Forelimb muscle (tissue), 1 donor: ENCODE results near the gene SPTAN1. TPM values are rescaled to one million over a fixed set of nuclear protein-coding genes. Genes with fewer than 3 reads are reported as not detected.
"Not testable (repeated sequence)": the region's sequence is repeated elsewhere in the genome, so short reads cannot be mapped to it uniquely, and the experiment has no call there.

ENCODE experiments used
- DNase-seq: peaks from one replicate; pipeline ENCODE4 v3.0.0-alpha.2; 2013; ENCODE audit warnings: low read depth
- polyA plus RNA-seq: library from polyadenylated mRNA; unstranded; fragments of 120-200 nt; gene quantifications from one replicate; pipeline ENCODE4 v1.2.1, GENCODE V29; 2013; ENCODE audit not compliant: insufficient read length

The SPTAN1 gene
- polyA plus RNA-seq, 1 donor, result 247 TPM

GRCh38 chr9:128657796-128658195 is 105.4 kb downstream of the SPTAN1 start:
- no peak for DNase-seq

GRCh38 chr9:128666481-128666941 is 114.1 kb downstream of the SPTAN1 start:
- DNase-seq, result not testable (repeated sequence)

GRCh38 chr9:128669786-128670185 is 117.4 kb downstream of the SPTAN1 start:
- no peak for DNase-seq

GRCh38 chr9:128675382-128675781 is 123.0 kb downstream of the SPTAN1 start:
- no peak for DNase-seq

GRCh38 chr9:128677794-128678193 is 125.4 kb downstream of the SPTAN1 start:
- DNase-seq, result no peak

Other genes starting within 250 kb of the SPTAN1 start
- 22.0 TPM for gene TRUB2, start 230.1 kb upstream of the SPTAN1 start, polyA plus RNA-seq
- gene COQ4, start 229.7 kb upstream of the SPTAN1 start, polyA plus RNA-seq, result 31.6 TPM
- 11.9 TPM for gene SLC27A4, start 212.1 kb upstream of the SPTAN1 start, polyA plus RNA-seq
- 60.7 TPM for gene URM1, start 181.2 kb upstream of the SPTAN1 start, polyA plus RNA-seq
- gene CERCAM, start 131.7 kb upstream of the SPTAN1 start, polyA plus RNA-seq, result 103 TPM
- gene ODF2, start 96.6 kb upstream of the SPTAN1 start, polyA plus RNA-seq, result 25.0 TPM
- 20.1 TPM for gene GLE1, start 47.9 kb upstream of the SPTAN1 start, polyA plus RNA-seq
- 42.1 TPM for gene DYNC2I2, start 104.3 kb downstream of the SPTAN1 start, polyA plus RNA-seq
- 294 TPM for gene SET, start 136.6 kb downstream of the SPTAN1 start, polyA plus RNA-seq
- gene PKN3, start 149.9 kb downstream of the SPTAN1 start, polyA plus RNA-seq, result 8.9 TPM
- 6.0 TPM for gene ZDHHC12, start 171.5 kb downstream of the SPTAN1 start, polyA plus RNA-seq
- 35.6 TPM for gene ZER1, start 219.3 kb downstream of the SPTAN1 start, polyA plus RNA-seq
- gene TBC1D13, start 234.7 kb downstream of the SPTAN1 start, polyA plus RNA-seq, result 37.4 TPM